ENCODE measurements around the gene ERF.

ERF gene

GRCh38 chr19:42292963-42293362, 38.0 kb upstream of the ERF start:
- Histone ChIP-seq H3K36me3 (replicated peaks) (peaks cover 68% of the 10 kb centered on the region), H3K4me3 (ENCODE audit: low read depth, low read length) (no peak overlapping the region), H3K27me3 (replicated peaks) (no peaks in the 10 kb centered on the region), H3K27ac (no peak overlapping the region)
- no peak for TF ChIP-seq CTCF (IDR thresholded peaks at IDR 0.05; ENCODE audit: low read depth, low read length, missing control alignments)
- in situ Hi-C loops (cut with HindIII; ENCODE audit: low pct_ligation_motif_present, low sequenced_read_pairs) = no loop called here
- DNase-seq = no peak

- Histone ChIP-seq H3K4me3 (ENCODE audit: low read depth, low read length) (no peak overlapping the region), H3K36me3 (replicated peaks) (peaks cover 75% of the 10 kb centered on the region), H3K27me3 (replicated peaks) (no peaks in the 10 kb centered on the region), H3K27ac (no peak overlapping the region)
- no peak for TF ChIP-seq CTCF (IDR thresholded peaks at IDR 0.05; ENCODE audit: low read depth, low read length, missing control alignments)
- in situ Hi-C loops (cut with HindIII; ENCODE audit: low pct_ligation_motif_present, low sequenced_read_pairs) = no loop called here
- no peak for DNase-seq
Observed at GRCh38 chr19:42292042-42292960, 37.4 kb upstream of the ERF start.

- H3K36me3 ChIP-seq (replicated peaks) = peaks cover 76% of the 10 kb centered on the region
- H3K4me3 ChIP-seq (ENCODE audit: low read depth, low read length) = no peak overlapping the region
- DNase-seq = no peak
- H3K27me3 ChIP-seq (replicated peaks) = no peaks in the 10 kb centered on the region
- in situ Hi-C loops (cut with HindIII; ENCODE audit: low pct_ligation_motif_present, low sequenced_read_pairs) = no loop called here
- no peak overlapping the region for H3K27ac ChIP-seq
- TF ChIP-seq CTCF (IDR thresholded peaks at IDR 0.05; ENCODE audit: low read depth, low read length, missing control alignments) = no peak
Observed at GRCh38 chr19:42291435-42291810, 36.5 kb upstream of the ERF start.

GRCh38 chr19:42290523-42291434, 35.9 kb upstream of the ERF start:
- H3K27ac ChIP-seq = no peak overlapping the region
- no peak for DNase-seq
- in situ Hi-C loops (cut with HindIII; ENCODE audit: low pct_ligation_motif_present, low sequenced_read_pairs) = no loop called here
- peak; percentile 75 for TF ChIP-seq CTCF (IDR thresholded peaks at IDR 0.05; ENCODE audit: low read depth, low read length, missing control alignments)
- no peak overlapping the region for H3K4me3 ChIP-seq (ENCODE audit: low read depth, low read length)
- peaks cover 76% of the 10 kb centered on the region for H3K36me3 ChIP-seq (replicated peaks)
- H3K27me3 ChIP-seq (replicated peaks) = no peaks in the 10 kb centered on the region

GRCh38 chr19:42290136-42290522, 35.2 kb upstream of the ERF start:
- no peak for TF ChIP-seq CTCF (IDR thresholded peaks at IDR 0.05; ENCODE audit: low read depth, low read length, missing control alignments)
- in situ Hi-C loops (cut with HindIII; ENCODE audit: low pct_ligation_motif_present, low sequenced_read_pairs) = no loop called here
- no peak for DNase-seq
- Histone ChIP-seq H3K27me3 (replicated peaks) (no peaks in the 10 kb centered on the region), H3K27ac (no peak overlapping the region), H3K4me3 (ENCODE audit: low read depth, low read length) (no peak overlapping the region), H3K36me3 (replicated peaks) (peaks cover 76% of the 10 kb centered on the region)

Measured in brain microvascular endothelial cell (primary cell).